HG02623 (cell line): Measurements from ENCODE around the gene ZNF862.

ENCODE experiments used
- ATAC-seq: cut with Tn5 transposase; IDR thresholded peaks from one replicate; pipeline ENCODE4 v1.9.1; 2021; ENCODE audit warnings: moderate library complexity; ENCODE audit not compliant: unreplicated experiment

The ZNF862 gene

GRCh38 chr7:149839933-149840332 lies 1.8 kb downstream of the ZNF862 start:
- no peak for ATAC-seq

- no peak for ATAC-seq
Measured at GRCh38 chr7:149843566-149843965, 5.4 kb downstream of the ZNF862 start.

GRCh38 chr7:149844445-149844844 lies 6.3 kb downstream of the ZNF862 start:
- no peak for ATAC-seq

- ATAC-seq: no peak
Measured at GRCh38 chr7:149845257-149845980, 7.2 kb downstream of the ZNF862 start.

- no peak for ATAC-seq
Measured at GRCh38 chr7:149846021-149846420, 7.8 kb downstream of the ZNF862 start.

- peak; percentile 79 for ATAC-seq
Measured at GRCh38 chr7:149846436-149847046, 8.4 kb downstream of the ZNF862 start.

- no peak for ATAC-seq
Measured at GRCh38 chr7:149849174-149849573, 11.0 kb downstream of the ZNF862 start.

GRCh38 chr7:149850007-149850594 lies 11.9 kb downstream of the ZNF862 start:
- ATAC-seq: no peak

GRCh38 chr7:149850716-149851115 lies 12.5 kb downstream of the ZNF862 start:
- ATAC-seq: no peak

- no peak for ATAC-seq
Measured at GRCh38 chr7:149851449-149851848, 13.3 kb downstream of the ZNF862 start.

- ATAC-seq: no peak
Measured at GRCh38 chr7:149853157-149853556, 15.0 kb downstream of the ZNF862 start.

- no peak for ATAC-seq
Measured at GRCh38 chr7:149854611-149855360, 16.6 kb downstream of the ZNF862 start.

GRCh38 chr7:149855361-149856305 lies 17.5 kb downstream of the ZNF862 start:
- ATAC-seq: no peak

GRCh38 chr7:149856583-149856982 lies 18.4 kb downstream of the ZNF862 start:
- no peak for ATAC-seq

GRCh38 chr7:149859369-149859768 lies 21.2 kb downstream of the ZNF862 start:
- no peak for ATAC-seq

- no peak for ATAC-seq
Measured at GRCh38 chr7:149859876-149860275, 21.7 kb downstream of the ZNF862 start.

GRCh38 chr7:149860821-149861727 lies 22.9 kb downstream of the ZNF862 start:
- no peak for ATAC-seq

GRCh38 chr7:149861728-149862045 lies 23.5 kb downstream of the ZNF862 start:
- no peak for ATAC-seq

- ATAC-seq: no peak
Measured at GRCh38 chr7:149862156-149862555, 24.0 kb downstream of the ZNF862 start.

- no peak for ATAC-seq
Measured at GRCh38 chr7:149863500-149863899, 25.3 kb downstream of the ZNF862 start.
